ENCODE measurements around the gene NUP58.

The NUP58 gene

GRCh38 chr13:25335856-25336255 lies 34.4 kb downstream of the NUP58 start:
- Histone ChIP-seq H3K4me1 (ENCODE audit: insufficient read depth, low read length) (no peaks in the 10 kb centered on the region), H3K36me3 (ENCODE audit: insufficient read depth, low read length) (peaks cover 91% of the 10 kb centered on the region), H4K20me1 (ENCODE audit: insufficient read depth, low read length) (peaks cover 8% of the 10 kb centered on the region; the same call in 1 of the 2 replicates), H3K9ac (ENCODE audit: low read depth, low read length) (no peak overlapping the region), H2AFZ (ENCODE audit: low read depth, low read length) (no peak overlapping the region), H3K4me3 (ENCODE audit: low read depth in 1 of 2, low read length in 2 of 2) (no peak overlapping the region), H3K79me2 (ENCODE audit: insufficient read depth, low read length) (peaks cover 18% of the 10 kb centered on the region), H3K4me2 (ENCODE audit: insufficient read depth, low read length) (no peak overlapping the region), H3K27me3 (ENCODE audit: insufficient read depth, low read length, poor library complexity) (no peaks in the 10 kb centered on the region), H3K27ac (ENCODE audit: low read length) (no peak overlapping the region), H3K9me3 (ENCODE audit: insufficient read depth, low read length, severe bottlenecking) (no peaks in the 10 kb centered on the region)
- TF ChIP-seq CTCF (IDR thresholded peaks at IDR 0.05; ENCODE audit: borderline replicate concordance, extremely low read depth, low read length, poor library complexity, severe bottlenecking) (no peak), EZH2 (IDR thresholded peaks at IDR 0.05; ENCODE audit: borderline replicate concordance, low read depth, low read length, severe bottlenecking) (no peak)
- ATAC-seq (ENCODE audit: insufficient read depth, low read depth) (no peak), DNase-seq (no peak)

- Histone ChIP-seq H3K27ac (ENCODE audit: low read length) (no peak overlapping the region), H3K4me1 (ENCODE audit: insufficient read depth, low read length) (no peaks in the 10 kb centered on the region), H3K36me3 (ENCODE audit: insufficient read depth, low read length) (peaks cover 11% of the 10 kb centered on the region; the same call in 1 of the 2 replicates), H3K9ac (ENCODE audit: low read depth, low read length) (no peak overlapping the region), H3K4me2 (ENCODE audit: insufficient read depth, low read length) (no peak overlapping the region), H4K20me1 (ENCODE audit: insufficient read depth, low read length) (no peaks in the 10 kb centered on the region), H3K27me3 (ENCODE audit: insufficient read depth, low read length, poor library complexity) (no peaks in the 10 kb centered on the region), H2AFZ (ENCODE audit: low read depth, low read length) (no peak overlapping the region), H3K9me3 (ENCODE audit: insufficient read depth, low read length, severe bottlenecking) (no peaks in the 10 kb centered on the region), H3K4me3 (ENCODE audit: low read depth in 1 of 2, low read length in 2 of 2) (no peak overlapping the region), H3K79me2 (ENCODE audit: insufficient read depth, low read length) (no peaks in the 10 kb centered on the region)
- ATAC-seq (ENCODE audit: insufficient read depth, low read depth) (no peak), DNase-seq (no peak)
- TF ChIP-seq CTCF (IDR thresholded peaks at IDR 0.05; ENCODE audit: borderline replicate concordance, extremely low read depth, low read length, poor library complexity, severe bottlenecking) (no peak), EZH2 (IDR thresholded peaks at IDR 0.05; ENCODE audit: borderline replicate concordance, low read depth, low read length, severe bottlenecking) (no peak)
These were observed 44.2 kb downstream of the NUP58 start for GRCh38 chr13:25345576-25345975.

DNA sequence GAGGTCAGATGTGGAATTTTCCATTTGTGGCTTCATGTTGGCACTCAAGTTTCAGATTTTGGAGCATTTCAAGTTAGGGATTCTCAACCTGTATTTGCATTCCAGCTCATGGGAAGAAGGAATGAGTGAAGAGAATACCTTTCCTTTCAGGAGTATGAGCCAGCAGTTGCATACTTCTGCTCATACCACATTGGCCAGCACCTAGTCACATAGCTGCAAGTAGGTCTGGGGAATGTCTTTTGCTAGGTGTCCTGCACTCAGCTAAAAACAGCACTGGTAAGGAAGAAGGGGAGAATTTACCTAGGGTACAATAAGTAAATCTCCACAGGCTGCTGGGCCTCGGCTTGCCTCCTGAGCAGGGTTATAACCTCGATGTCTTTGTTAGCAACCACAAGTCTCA lies 45.7 kb downstream of the NUP58 start:
- Histone ChIP-seq H3K27ac (ENCODE audit: low read length) (no peak overlapping the region), H3K36me3 (ENCODE audit: insufficient read depth, low read length) (peaks cover 3% of the 10 kb centered on the region; the same call in 1 of the 2 replicates), H3K4me3 (ENCODE audit: low read depth in 1 of 2, low read length in 2 of 2) (no peak overlapping the region), H3K27me3 (ENCODE audit: insufficient read depth, low read length, poor library complexity) (peaks cover under 1% of the 10 kb centered on the region), H2AFZ (ENCODE audit: low read depth, low read length) (no peak overlapping the region), H3K79me2 (ENCODE audit: insufficient read depth, low read length) (no peaks in the 10 kb centered on the region), H3K9ac (ENCODE audit: low read depth, low read length) (no peak overlapping the region), H3K4me2 (ENCODE audit: insufficient read depth, low read length) (no peak overlapping the region), H3K4me1 (ENCODE audit: insufficient read depth, low read length) (no peaks in the 10 kb centered on the region), H4K20me1 (ENCODE audit: insufficient read depth, low read length) (no peaks in the 10 kb centered on the region), H3K9me3 (ENCODE audit: insufficient read depth, low read length, severe bottlenecking) (no peaks in the 10 kb centered on the region)
- DNase-seq (no peak), ATAC-seq (ENCODE audit: insufficient read depth, low read depth) (peak; percentile 32; the same call in 1 of the 3 replicates)
- TF ChIP-seq CTCF (IDR thresholded peaks at IDR 0.05; ENCODE audit: borderline replicate concordance, extremely low read depth, low read length, poor library complexity, severe bottlenecking) (no peak), EZH2 (IDR thresholded peaks at IDR 0.05; ENCODE audit: borderline replicate concordance, low read depth, low read length, severe bottlenecking) (no peak)

GRCh38 chr13:25351404-25351803 lies 50.0 kb downstream of the NUP58 start:
- DNase-seq (no peak), ATAC-seq (ENCODE audit: insufficient read depth, low read depth) (no peak)
- Histone ChIP-seq H3K36me3 (ENCODE audit: insufficient read depth, low read length) (no peaks in the 10 kb centered on the region), H3K9me3 (ENCODE audit: insufficient read depth, low read length, severe bottlenecking) (no peaks in the 10 kb centered on the region), H3K9ac (ENCODE audit: low read depth, low read length) (no peak overlapping the region), H3K4me3 (ENCODE audit: low read depth in 1 of 2, low read length in 2 of 2) (no peak overlapping the region), H3K4me2 (ENCODE audit: insufficient read depth, low read length) (no peak overlapping the region), H3K27ac (ENCODE audit: low read length) (no peak overlapping the region), H3K4me1 (ENCODE audit: insufficient read depth, low read length) (no peaks in the 10 kb centered on the region), H3K79me2 (ENCODE audit: insufficient read depth, low read length) (no peaks in the 10 kb centered on the region), H4K20me1 (ENCODE audit: insufficient read depth, low read length) (no peaks in the 10 kb centered on the region), H3K27me3 (ENCODE audit: insufficient read depth, low read length, poor library complexity) (peaks cover 3% of the 10 kb centered on the region), H2AFZ (ENCODE audit: low read depth, low read length) (no peak overlapping the region)
- TF ChIP-seq EZH2 (IDR thresholded peaks at IDR 0.05; ENCODE audit: borderline replicate concordance, low read depth, low read length, severe bottlenecking) (no peak), CTCF (IDR thresholded peaks at IDR 0.05; ENCODE audit: borderline replicate concordance, extremely low read depth, low read length, poor library complexity, severe bottlenecking) (no peak)
